ENCODE data around the gene NANOS3. TPM values are rescaled to one million over a fixed set of nuclear protein-coding genes. Genes with fewer than 3 reads are reported as not detected.

NANOS3 gene
- total and polyA plus RNA-seq, 2 of the 13 experiments (the other 11 are each of a cell fraction or from before 2014, with no cell fraction given), result 0.21 TPM; not detected in 1

- peak; percentile 98 for TF ChIP-seq ZNF574 (CRISPR knock-in tag; IDR thresholded peaks at IDR 0.05)
- peak; percentile 59 for TF ChIP-seq PATZ1 (CRISPR knock-in tag; IDR thresholded peaks at IDR 0.05)
- TF ChIP-seq RELA (CRISPR knock-in tag; IDR thresholded peaks at IDR 0.05), result no peak
- TF ChIP-seq ZFY (CRISPR knock-in tag; IDR thresholded peaks at IDR 0.05), result peak; percentile 38; the same call in 1 of the 2 replicates
- TF ChIP-seq CTCF (CRISPR knock-in tag; IDR thresholded peaks at IDR 0.05), result peak; percentile 57
- TF ChIP-seq THAP11 (CRISPR knock-in tag; IDR thresholded peaks at IDR 0.05), result peak; percentile 82
- peak; percentile 92 for TF ChIP-seq ZMYM4 (CRISPR knock-in tag; IDR thresholded peaks at IDR 0.05)
- no peak for TF ChIP-seq ZNF354B (CRISPR knock-in tag; IDR thresholded peaks at IDR 0.05)
- 0 out of 4 replicates have a peak, but pooled peaks of 1 of the 2 experiments have one; percentile 32 for TF ChIP-seq HMGXB4 (CRISPR knock-in tag; IDR thresholded peaks at IDR 0.05; ENCODE audit: borderline replicate concordance in 1 of 2, low read depth in 1 of 2)
- TF ChIP-seq POGZ (CRISPR knock-in tag; IDR thresholded peaks at IDR 0.05), result 0 out of 2 replicates have a peak, but pooled peaks have one; percentile 42
- peak; percentile 14; the same call in 1 of the 2 replicates for TF ChIP-seq STAG1 (CRISPR knock-in tag; IDR thresholded peaks at IDR 0.05)
- TF ChIP-seq LCORL (IDR thresholded peaks at IDR 0.05), result no peak
- TF ChIP-seq LCORL (CRISPR knock-in tag; IDR thresholded peaks at IDR 0.05), result 0 out of 2 replicates have a peak, but pooled peaks have one; percentile 41
- no peak for TF ChIP-seq ZIK1 (CRISPR knock-in tag; IDR thresholded peaks at IDR 0.05; ENCODE audit: borderline replicate concordance, low read depth)
- peak; percentile 57; the same call in 1 of the 2 replicates for TF ChIP-seq ZNF362 (CRISPR knock-in tag; IDR thresholded peaks at IDR 0.05; ENCODE audit: borderline replicate concordance)
- TF ChIP-seq ZNF460 (CRISPR knock-in tag; IDR thresholded peaks at IDR 0.05; ENCODE audit: borderline replicate concordance), result peak; percentile 94
Observed at GRCh38 chr19:13902993-13903555, 26.1 kb downstream of the NANOS3 start (continued).

All from HepG2 (cell line).